Small intestine (tissue), 7 donors: ENCODE data around the gene SLC27A1. TPM values are rescaled to one million over a fixed set of nuclear protein-coding genes. Genes with fewer than 3 reads are reported as not detected.
A peak's percentile ranks its signal among the peaks of the same experiment; 100 is the strongest.

Experiments
- DNase-seq, 2 donors: peaks; one replicate each; pipeline versions ENCODE4 v3.0.0 to v3.0.0-alpha.2; 2013
- FAIRE-seq: peaks from 2 replicates; lab custom pipeline; 2012; peaks lifted over from hg19 to GRCh38; lab: Jason Lieb, UNC
- H3K27ac ChIP-seq, 3 donors: one replicate each; pipeline ENCODE4 v1.5.1; 2013; ENCODE audit warnings: low read length in 2 of 3, mild to moderate bottlenecking in 2 of 3, control low read depth in 1 of 3, inconsistent platforms in 1 of 3, low read depth in 1 of 3, moderate library complexity in 1 of 3
- H3K27me3 ChIP-seq, 3 donors: one replicate each; pipeline ENCODE4 v1.6.1; 2013; ENCODE audit warnings: low read length in 3 of 3, inconsistent platforms in 1 of 3; ENCODE audit not compliant: control insufficient read depth in 3 of 3, insufficient read depth in 3 of 3
- H3K36me3 ChIP-seq, 3 donors: one replicate each; pipeline ENCODE4 v1.6.1; 2013; ENCODE audit warnings: low read length in 3 of 3, inconsistent platforms in 1 of 3, low read depth in 1 of 3, mild to moderate bottlenecking in 1 of 3, moderate library complexity in 1 of 3; ENCODE audit not compliant: control insufficient read depth in 3 of 3, insufficient read depth in 2 of 3
- H3K4me1 ChIP-seq, 3 donors: one replicate each; pipeline ENCODE4 v1.6.1; 2013; ENCODE audit warnings: low read length in 2 of 3, inconsistent platforms in 1 of 3, low read depth in 1 of 3, mild to moderate bottlenecking in 1 of 3, moderate library complexity in 1 of 3; ENCODE audit not compliant: control insufficient read depth in 3 of 3, insufficient read depth in 2 of 3
- H3K4me3 ChIP-seq, 3 donors: one replicate each; pipeline ENCODE4 v1.5.1; 2013; ENCODE audit warnings: low read length in 3 of 3, control low read depth in 1 of 3, inconsistent platforms in 1 of 3, low read depth in 1 of 3, mild to moderate bottlenecking in 1 of 3, moderate library complexity in 1 of 3
- H3K9me3 ChIP-seq, 2 donors: one replicate each; pipeline ENCODE4 v1.6.1; 2013; ENCODE audit warnings: low read depth in 1 of 2, low read length in 1 of 2; ENCODE audit not compliant: control insufficient read depth in 2 of 2, insufficient read depth in 1 of 2
- WGBS, 3 donors: extraction: QIAGEN DNeasy Blood & Tissue Kit; methylation state at CpG; one replicate each; pipeline ENCODE4 v1.1.7; 2013; 5-methylcytosine and 5-hydroxymethylcytosine counted together
- polyA plus RNA-seq, 4 donors: library from polyadenylated mRNA; stranded (reverse) in 3 of 4; unstranded in 1 of 4; fragments of 200-250 nt in 3 of 4; fragments of 120-200 nt in 1 of 4; gene quantifications; one replicate each; pipeline versions ENCODE4 v1.2.1 to v1.2.3, GENCODE V29; 2013
- donor health status: healthy with polysubstance abuse.
- donor health status: control.
- donor health status: control.
- donor health status: Bipolar disorder and iron deficiency.
- donor health status: healthy.

Gene SLC27A1
- polyA plus RNA-seq, 4 donors = 0.22 to 5.5 (median 3.1) TPM

DNA sequence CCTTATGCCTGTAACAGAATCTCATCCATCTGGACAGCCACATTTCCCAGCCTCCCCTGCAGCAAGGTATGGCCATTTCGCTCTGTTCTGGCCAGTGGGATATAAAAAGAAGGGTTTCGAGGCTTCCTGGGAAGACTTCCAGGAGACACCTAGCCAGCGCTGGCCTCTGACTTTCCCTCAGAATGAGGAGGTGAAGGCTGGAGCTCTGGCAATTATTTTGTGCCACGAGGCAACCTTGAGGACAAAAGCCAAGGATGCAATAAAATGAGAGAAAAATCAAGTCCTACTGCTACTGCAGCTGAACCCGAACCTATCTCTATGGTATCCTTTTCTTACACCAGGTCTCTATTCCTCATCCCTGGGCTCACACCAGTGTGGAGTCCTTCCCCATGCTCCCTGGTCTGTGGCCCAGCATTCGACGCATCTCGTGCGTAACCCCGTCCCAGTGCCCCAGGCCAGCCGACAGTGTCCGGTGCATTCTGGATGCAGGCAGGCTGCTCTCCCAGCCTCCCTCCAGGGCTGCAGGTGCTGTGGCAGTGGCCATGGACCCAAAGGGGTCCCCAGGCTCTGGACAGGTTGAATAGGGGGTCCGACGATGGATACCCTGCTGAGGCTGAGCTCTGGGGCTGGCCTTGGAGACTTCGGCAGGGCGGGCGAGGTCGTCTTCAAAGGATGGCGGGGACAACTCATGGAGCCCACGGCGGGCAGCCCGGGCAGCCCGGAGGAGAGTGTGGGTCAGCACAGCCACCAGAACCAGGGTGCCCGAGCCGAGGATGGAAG, 34.0 kb upstream of the SLC27A1 start:
- no peak for FAIRE-seq
- 93 to 96% (median 95%) methylated on average over 23 to 25 of the region's 25 CpGs for WGBS, 3 donors
- no peak overlapping the region for H3K4me3 ChIP-seq

GRCh38 chr19:17436874-17437267, 33.5 kb upstream of the SLC27A1 start:
- peaks cover 0 to 6% (median 0%) of the 10 kb centered on the region in 3 donors for H3K36me3 ChIP-seq
- 79 to 85% (median 84%) methylated on average over 7 of the region's 7 CpGs for WGBS, 3 donors
- FAIRE-seq (no peak), DNase-seq (no peak)
- no peak overlapping the region for H3K27ac ChIP-seq
- peaks cover 0 to 10% of the 10 kb centered on the region in 2 donors for H3K9me3 ChIP-seq
- H3K4me1 ChIP-seq = no peaks in the 10 kb centered on the region
- no peak overlapping the region for H3K4me3 ChIP-seq
- no peaks in the 10 kb centered on the region for H3K27me3 ChIP-seq

More for the DNA sequence above, 34.0 kb upstream of the SLC27A1 start:
- DNase-seq = no peak
- Histone ChIP-seq H3K36me3 (peaks cover 0 to 6% (median 0%) of the 10 kb centered on the region in 3 donors), H3K4me1 (no peaks in the 10 kb centered on the region), H3K27me3 (no peaks in the 10 kb centered on the region), H3K27ac (no peak overlapping the region), H3K9me3 (peaks cover 0 to 8% of the 10 kb centered on the region in 2 donors)

DNA sequence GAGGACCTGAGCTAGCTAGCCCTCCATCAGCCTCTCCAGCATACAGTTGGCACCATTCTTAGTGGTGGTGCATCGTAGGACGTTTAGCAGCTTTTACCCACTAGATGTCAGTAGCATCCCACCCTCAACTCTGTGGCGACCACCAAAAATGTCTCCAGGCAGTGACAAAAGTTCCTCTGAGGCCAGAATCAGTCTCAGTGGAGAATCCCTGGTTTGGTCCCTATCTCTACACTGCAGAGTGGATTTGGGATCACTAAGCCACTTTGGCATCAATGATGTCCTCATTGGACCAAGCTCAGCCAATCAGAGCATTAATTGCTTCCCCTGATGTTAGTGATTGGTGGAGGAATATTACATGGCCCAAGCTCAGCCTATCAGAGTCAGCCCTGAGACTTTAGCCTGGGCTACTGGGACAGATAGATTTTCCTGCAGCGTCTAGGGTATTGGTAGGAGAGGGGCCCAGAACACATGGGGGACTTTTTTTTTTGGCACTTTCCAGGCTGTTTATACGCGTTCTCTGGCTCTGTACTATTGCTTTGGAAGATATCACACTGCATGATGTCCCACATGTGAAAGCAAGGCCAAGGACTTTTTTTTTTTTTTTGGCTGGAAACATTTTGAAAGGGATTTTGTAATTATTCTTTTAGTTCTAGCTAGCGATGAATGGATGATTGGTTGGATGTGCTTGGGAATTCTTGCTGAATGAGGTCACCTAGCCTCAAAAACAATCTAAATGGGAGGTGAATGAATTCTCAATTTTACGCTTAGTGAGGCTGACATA, 28.9 kb upstream of the SLC27A1 start:
- peaks cover 0 to 5% of the 10 kb centered on the region in 2 donors for H3K9me3 ChIP-seq
- DNase-seq = no peak
- H3K36me3 ChIP-seq = peaks cover 0 to under 1% (median 0%) of the 10 kb centered on the region in 3 donors
- no peak overlapping the region for H3K27ac ChIP-seq
- WGBS, 3 donors = 59 to 68% (median 63%) methylated on average over 8 of the region's 8 CpGs
- no peak overlapping the region for H3K4me3 ChIP-seq
- no peaks in the 10 kb centered on the region for H3K4me1 ChIP-seq
- no peak for FAIRE-seq
- peaks cover 0 to 3% (median 0%) of the 10 kb centered on the region in 3 donors for H3K27me3 ChIP-seq

- no peak for FAIRE-seq
- WGBS, 3 donors = 93 to 94% (median 93%) methylated on average over 1 of the region's 1 CpG
- H3K4me3 ChIP-seq = no peak overlapping the region
Observed at GRCh38 chr19:17445526-17446165, 24.7 kb upstream of the SLC27A1 start.

GRCh38 chr19:17447704-17448130, 22.6 kb upstream of the SLC27A1 start:
- Histone ChIP-seq H3K36me3 (no peaks in the 10 kb centered on the region), H3K27ac (no peak overlapping the region), H3K4me3 (no peak overlapping the region), H3K4me1 (peaks cover 0 to 2% (median 0%) of the 10 kb centered on the region in 3 donors), H3K27me3 (peaks cover 0 to 22% (median 0%) of the 10 kb centered on the region in 3 donors), H3K9me3 (no peaks in the 10 kb centered on the region)
- no peak for DNase-seq
- 32 to 50% (median 42%) methylated on average over 2 to 5 of the region's 5 CpGs for WGBS, 3 donors
- no peak for FAIRE-seq

More at GRCh38 chr19:17445526-17446165, 24.7 kb upstream of the SLC27A1 start:
- Histone ChIP-seq H3K27ac (no peak overlapping the region), H3K27me3 (peaks cover 0 to 22% (median 0%) of the 10 kb centered on the region in 3 donors), H3K36me3 (no peaks in the 10 kb centered on the region), H3K4me1 (peaks cover 0 to 2% (median 0%) of the 10 kb centered on the region in 3 donors), H3K9me3 (peaks cover 0 to 5% of the 10 kb centered on the region in 2 donors)
- DNase-seq = no peak

- H3K4me3 ChIP-seq = peak within 1 kb of the TSS in 2 of 3 donors; percentile 25 to 26
- peaks cover 0 to 24% (median 0%) of the 10 kb centered on the region in 3 donors for H3K27me3 ChIP-seq
- no peak within 1 kb of the TSS for H3K27ac ChIP-seq
- 1 to 2% (median 2%) methylated on average over 37 to 81 of the region's 81 CpGs for WGBS, 3 donors
- DNase-seq (peak in 1 of 2 donors; percentile 41), FAIRE-seq (no peak)
- H3K9me3 ChIP-seq = peaks cover 0 to 2% of the 10 kb centered on the region in 2 donors
- H3K36me3 ChIP-seq = no peaks in the 10 kb centered on the region
- peaks cover 0 to 2% (median 0%) of the 10 kb centered on the region in 3 donors for H3K4me1 ChIP-seq
Observed at GRCh38 chr19:17448131-17448967, 22.0 kb upstream of the SLC27A1 start, which contains the start of gene TMEM221. TSS of gene TMEM221 (minus strand) at chr19:17448668. CDS start at chr19:17448462, 206 bp downstream.

DNA sequence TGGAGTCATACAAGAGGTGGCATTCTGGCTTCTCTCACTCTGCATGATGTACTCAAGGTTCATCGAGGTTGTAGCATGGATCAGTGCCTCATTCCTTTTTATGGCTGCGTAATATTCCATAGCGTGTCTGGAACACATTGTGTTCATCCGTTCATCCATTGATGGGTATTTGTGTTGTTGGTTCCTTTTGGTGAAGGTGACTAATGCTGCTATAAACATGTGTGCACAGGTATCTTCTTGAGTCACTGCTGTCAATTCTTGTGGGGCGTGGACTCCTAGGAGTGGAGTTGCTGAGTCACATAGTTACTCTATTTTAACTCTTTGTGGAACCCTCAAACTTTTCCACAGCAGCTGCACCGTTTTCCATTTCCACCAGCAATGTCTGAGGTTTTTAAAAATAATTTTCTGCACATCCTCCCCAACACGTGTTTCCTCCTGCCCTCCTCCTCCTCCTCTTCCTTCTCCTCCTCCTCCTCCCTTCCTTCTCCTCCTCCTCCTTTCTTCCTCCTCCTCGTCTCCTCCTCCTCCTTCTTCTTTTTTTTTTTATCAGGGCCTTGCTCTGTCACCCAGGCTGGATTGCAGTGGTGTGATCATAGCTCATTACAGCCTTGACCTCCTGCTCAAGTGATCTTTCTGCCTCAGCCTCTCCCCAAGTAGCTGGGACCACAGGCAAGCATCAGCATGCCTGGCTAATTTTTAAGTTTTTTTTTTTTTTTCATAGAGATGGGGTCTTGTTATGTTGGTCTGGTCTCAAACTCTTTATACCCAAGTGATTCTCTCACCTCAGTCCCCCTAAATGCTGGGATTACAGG, 19.9 kb upstream of the SLC27A1 start:
- Histone ChIP-seq H3K36me3 (no peaks in the 10 kb centered on the region), H3K27me3 (peaks cover 0 to 41% (median 9%) of the 10 kb centered on the region in 3 donors), H3K27ac (no peak overlapping the region), H3K4me1 (peaks cover 0 to 2% (median 0%) of the 10 kb centered on the region in 3 donors), H3K9me3 (peaks cover 0 to 4% of the 10 kb centered on the region in 2 donors), H3K4me3 (no peak overlapping the region)
- no peak for FAIRE-seq
- WGBS, 3 donors = 34 to 52% (median 41%) methylated on average over 8 of the region's 8 CpGs
- DNase-seq = peak in 1 of 2 donors; percentile 49
